A673 (cell line): ENCODE measurements around the gene FBLN2. TPM values are rescaled to one million over a fixed set of nuclear protein-coding genes. Genes with fewer than 3 reads are reported as not detected.

Experiments
- BruUV-seq: library from RNA; stranded (reverse); fragments of 400-500 nt; replicated peaks from 2 replicates; lab custom pipeline; 2021; lab: Mats Ljungman, UMichigan
- CTCF ChIA-PET: fragments of 300-600 bp; sonication (Branson Sonifier 250); formaldehyde crosslinking; loops from one replicate; lab custom pipeline; 2022; ENCODE audit warnings: antibody characterized with exemption; lab: Charles Lee
- POLR2A ChIA-PET: fragments of 300-600 bp; sonication (Branson Sonifier 250); formaldehyde crosslinking; loops from one replicate; lab custom pipeline; 2022; ENCODE audit warnings: antibody characterized with exemption; ENCODE audit not compliant: low non-redundant PET; lab: Charles Lee
- DNase-seq: peaks from one replicate; pipeline ENCODE4 v3.0.0-alpha.2; 2015; ENCODE audit warnings: low spot score
- H3K27ac ChIP-seq: fragments of 200-600 bp; sonication (generic); 2 replicates; pipeline ENCODE4 v1.5.1; 2016; ENCODE audit warnings: mixed run types, low read depth, mild to moderate bottlenecking, mixed read lengths, antibody characterized with exemption, low read length; ENCODE audit not compliant: poor library complexity, severe bottlenecking
- H3K27me3 ChIP-seq: fragments of 200-600 bp; sonication (generic); replicated peaks from 2 replicates; pipeline ENCODE4 v1.6.1; 2017; ENCODE audit warnings: mixed run types, low read depth, mild to moderate bottlenecking, mixed read lengths, antibody characterized with exemption, low read length; ENCODE audit not compliant: insufficient read depth, poor library complexity
- H3K36me3 ChIP-seq: fragments of 200-600 bp; sonication (generic); 2 replicates; pipeline ENCODE4 v1.6.1; 2016; ENCODE audit warnings: mixed run types, mild to moderate bottlenecking, mixed read lengths, antibody characterized with exemption, low read length; ENCODE audit not compliant: insufficient read depth, poor library complexity, severe bottlenecking
- H3K4me1 ChIP-seq: fragments of 200-600 bp; sonication (generic); 2 replicates; pipeline ENCODE4 v1.6.1; 2017; ENCODE audit warnings: mixed run types, mild to moderate bottlenecking, mixed read lengths, antibody characterized with exemption, low read length; ENCODE audit not compliant: insufficient read depth, poor library complexity, severe bottlenecking
- H3K4me3 ChIP-seq: fragments of 200-600 bp; sonication (generic); 2 replicates; pipeline ENCODE4 v1.5.1; 2016; ENCODE audit warnings: low read depth, mixed run types, mild to moderate bottlenecking, mixed read lengths, low read length; ENCODE audit not compliant: poor library complexity, severe bottlenecking
- H3K9me3 ChIP-seq: fragments of 200-600 bp; sonication (generic); 2 replicates; pipeline ENCODE4 v1.6.1; 2016; ENCODE audit warnings: mixed run types, low read depth, mild to moderate bottlenecking, mixed read lengths, antibody characterized with exemption, low read length; ENCODE audit not compliant: poor library complexity, severe bottlenecking
- CTCF ChIP-seq: fragments of 300-800, 200-600 bp; sonication (generic); conservative IDR thresholded peaks from 2 replicates; pipeline ENCODE4 v1.5.1; 2017; ENCODE audit warnings: low read depth, mild to moderate bottlenecking, antibody characterized with exemption, low read length, moderate library complexity, mixed read lengths
- EZH2 ChIP-seq: fragments of 200-600 bp; sonication (generic); IDR thresholded peaks from 2 replicates; pipeline ENCODE4 v1.6.1; 2017; ENCODE audit warnings: borderline replicate concordance, low read depth, mild to moderate bottlenecking, mixed read lengths, antibody characterized with exemption, low read length; ENCODE audit not compliant: poor library complexity, severe bottlenecking
- intact Hi-C: fragments of 100-400 bp; cut with micrococcal nuclease; formaldehyde crosslinking; loops from one replicate; pipeline ENCODE4 v1.10.0; 2022; ENCODE audit not compliant: unreplicated experiment
- total RNA-seq: library from RNA; stranded (reverse); gene quantifications from 2 replicates; pipeline ENCODE4 v1.2.3, GENCODE V29; 2021

FBLN2 gene
- total RNA-seq, 1 experiment from 2014 or later = 0.71 TPM

GRCh38 chr3:13615019-13615528 is 66.1 kb downstream of the FBLN2 start:
- H3K36me3 ChIP-seq = no peaks in the 10 kb centered on the region
- H3K27ac ChIP-seq = no peak overlapping the region
- no peaks in the 10 kb centered on the region for H3K27me3 ChIP-seq
- no peaks in the 10 kb centered on the region for H3K9me3 ChIP-seq
- H3K4me3 ChIP-seq = no peak overlapping the region
- BruUV-seq = no TSS peak
- no peak for DNase-seq
- H3K4me1 ChIP-seq = no peaks in the 10 kb centered on the region
- intact Hi-C loops = no loop called here
- TF ChIP-seq EZH2 (no peak), CTCF (no peak)
- CTCF ChIA-PET = no interaction called here
- POLR2A ChIA-PET = no interaction called here

- TF ChIP-seq CTCF (no peak), EZH2 (no peak)
- intact Hi-C loops = no loop called here
- Histone ChIP-seq H3K4me1 (no peaks in the 10 kb centered on the region), H3K4me3 (no peak overlapping the region), H3K27me3 (no peaks in the 10 kb centered on the region), H3K36me3 (no peaks in the 10 kb centered on the region), H3K27ac (no peak overlapping the region), H3K9me3 (no peaks in the 10 kb centered on the region)
- ChIA-PET POLR2A (interaction anchor here (0.5 kb wide), 1 partner anchor 350 kb away, joined by 3 read pairs; no protein-coding TSS in a partner anchor), CTCF (no interaction called here)
- no peak for DNase-seq
- BruUV-seq = no TSS peak
Measured at GRCh38 chr3:13616359-13616758, 67.4 kb downstream of the FBLN2 start.

GRCh38 chr3:13617097-13617738 is 68.3 kb downstream of the FBLN2 start:
- Histone ChIP-seq H3K36me3 (no peaks in the 10 kb centered on the region), H3K27ac (no peak overlapping the region), H3K4me1 (no peaks in the 10 kb centered on the region), H3K4me3 (no peak overlapping the region), H3K27me3 (no peaks in the 10 kb centered on the region), H3K9me3 (no peaks in the 10 kb centered on the region)
- no TSS peak for BruUV-seq
- DNase-seq = no peak
- CTCF ChIA-PET = no interaction called here
- TF ChIP-seq EZH2 (no peak), CTCF (no peak)
- intact Hi-C loops = no loop called here
- POLR2A ChIA-PET = no interaction called here
